K562 (cell line): ENCODE results near the gene CABP4. TPM values are rescaled to one million over a fixed set of nuclear protein-coding genes. Genes with fewer than 3 reads are reported as not detected.

Source experiments
- ELF1 ChIP-seq: fragments of 200-800 bp; sonication (Bioruptor generic); IDR thresholded peaks from 2 replicates; pipeline ENCODE4 v1.6.1; 2016; ENCODE audit warnings: missing genetic modification characterization, missing compliant biosample characterization
- ETS1 ChIP-seq: conservative IDR thresholded peaks from 2 replicates; pipeline ENCODE4 v1.6.1; 2011; ENCODE audit warnings: low read depth, mild to moderate bottlenecking, low read length; ENCODE audit not compliant: control insufficient read depth
- GTF2E2 ChIP-seq: fragments of 200-800 bp; sonication (Bioruptor generic); IDR thresholded peaks from 2 replicates; pipeline ENCODE4 v1.6.1; 2016; ENCODE audit warnings: missing genetic modification characterization, missing compliant biosample characterization
- HDGF ChIP-seq: fragments of 450-650 bp; IDR thresholded peaks from 2 replicates; pipeline ENCODE4 v1.6.1; 2016
- HMGN3 ChIP-seq: IDR thresholded peaks from 2 replicates; pipeline ENCODE4 v1.6.1; 2011; ENCODE audit warnings: borderline replicate concordance, low read depth, mild to moderate bottlenecking, mixed read lengths, low read length; ENCODE audit not compliant: insufficient read length; ENCODE audit errors: extremely low read depth
- KDM2B ChIP-seq: fragments of 250-450 bp; sonication (Bioruptor Pico); IDR thresholded peaks from 2 replicates; pipeline ENCODE4 v1.8.0; 2021; ENCODE audit warnings: mild to moderate bottlenecking, moderate library complexity
- PYGO2 ChIP-seq: fragments of 450-650 bp; IDR thresholded peaks from 2 replicates; pipeline ENCODE4 v1.6.1; 2016; ENCODE audit warnings: mild to moderate bottlenecking, missing genetic modification characterization, moderate library complexity, missing compliant biosample characterization
- SIRT6 ChIP-seq: IDR thresholded peaks from one replicate; pipeline ENCODE4 v1.6.1; 2012; ENCODE audit warnings: low read depth, mild to moderate bottlenecking, control low read depth, inconsistent platforms, low read length, moderate library complexity
- SUPT5H ChIP-seq: fragments of 450-650 bp; IDR thresholded peaks from 2 replicates; pipeline ENCODE4 v1.6.1; 2016
- TBP ChIP-seq: optimal IDR thresholded peaks from 2 replicates; pipeline ENCODE3; 2011; ENCODE audit warnings: low read depth, low read length, improper control_type of control experiment
- USF1 ChIP-seq: sonication (generic); formaldehyde crosslinking; IDR thresholded peaks from 2 replicates; pipeline ENCODE4 v1.9.0; 2022; ENCODE audit warnings: mild to moderate bottlenecking, missing genetic modification reagents
- VEZF1 ChIP-seq: fragments of 200-800 bp; sonication (Bioruptor generic); IDR thresholded peaks from 2 replicates; pipeline ENCODE4 v1.6.1; 2017; ENCODE audit warnings: missing genetic modification characterization, missing compliant biosample characterization
- ZBTB7A ChIP-seq: IDR thresholded peaks from 2 replicates; pipeline ENCODE4 v1.6.1; 2011; ENCODE audit warnings: low read depth, mild to moderate bottlenecking, low read length, moderate library complexity, borderline replicate concordance; ENCODE audit not compliant: control insufficient read depth
- ZEB2 ChIP-seq: fragments of 450-650 bp; IDR thresholded peaks from 2 replicates; pipeline ENCODE4 v1.6.1; 2016
- ZFP30 ChIP-seq: fragments of 250-450 bp; sonication (Bioruptor Pico); IDR thresholded peaks from 2 replicates; pipeline ENCODE4 v1.8.0; 2022; ENCODE audit warnings: moderate library complexity, mild to moderate bottlenecking, inconsistent platforms, borderline replicate concordance
- ZNF609 ChIP-seq: sonication (generic); formaldehyde crosslinking; IDR thresholded peaks from 2 replicates; pipeline ENCODE4 v1.8.1; 2023; ENCODE audit warnings: missing genetic modification reagents, mild to moderate bottlenecking, borderline replicate concordance
- ZNF778 ChIP-seq: fragments of 450-650 bp; formaldehyde crosslinking; IDR thresholded peaks from 2 replicates; pipeline ENCODE4 v1.4.0; 2020; ENCODE audit warnings: mild to moderate bottlenecking, moderate library complexity
- ZNF780A ChIP-seq: fragments of 250-450 bp; sonication (Bioruptor Pico); IDR thresholded peaks from 2 replicates; pipeline ENCODE4 v1.5.0; 2021; ENCODE audit warnings: mild to moderate bottlenecking
- polyA plus RNA-seq, 8 experiments: library from polyadenylated mRNA; depleted of rRNA in 4 of 8; stranded (reverse) in 5 of 8; unstranded in 3 of 8; fragments of >200 nt; fragmentation: Nextera tagmentation in 2 of 8; fragmentation: Illumina TruSeq in 1 of 8; extraction: Ambion mirVana in 2 of 8; extraction: Trizol in 1 of 8; gene quantifications; 2 replicates each; pipeline versions ENCODE4 v1.2.1 to v1.2.3, GENCODE V29; 2011 to 2014; ENCODE audit warnings: inconsistent platforms in 1 of 8, missing spikeins in 1 of 8
- total RNA-seq, 7 experiments: library from RNA; depleted of rRNA in 6 of 7; stranded (reverse); fragments of >200 nt in 6 of 7; fragmentation: Illumina TruSeq in 2 of 7; extraction: Trizol in 2 of 7; gene quantifications; 2 replicates each; pipeline versions ENCODE4 v1.2.1 to v1.2.3, GENCODE V29; 2011 to 2021; ENCODE audit warnings: low replicate concordance in 1 of 7

CABP4 gene
- total and polyA plus RNA-seq, 9 of the 15 experiments (the other 6 are each of a cell fraction or from before 2014, with no cell fraction given): 0.11 TPM; not detected in 8

- TF ChIP-seq ZNF609 (CRISPR knock-in tag) (peak; percentile 49; the same call in 1 of the 2 replicates), SIRT6 (no peak), ZNF780A (CRISPR knock-in tag) (peak; percentile 70; the same call in 1 of the 2 replicates), ETS1 (0 out of 2 replicates have a peak, but pooled peaks have one; percentile 26), GTF2E2 (0 out of 2 replicates have a peak, but pooled peaks have one; percentile 11), KDM2B (peak; percentile 67; the same call in 1 of the 2 replicates), HMGN3 (peak; percentile 20), ZBTB7A (peak; percentile 88; the same call in 1 of the 2 replicates), ZEB2 (0 out of 2 replicates have a peak, but pooled peaks have one; percentile 33), ELF1 (tag) (peak; percentile 67), TBP (peak; percentile 63), SUPT5H (peak; percentile 73), ZNF778 (CRISPR knock-in tag) (no peak), ZFP30 (CRISPR knock-in tag) (no peak), PYGO2 (no peak), VEZF1 (CRISPR knock-in tag) (peak; percentile 83), HDGF (no peak), USF1 (CRISPR knock-in tag) (peak; percentile 74)
Observed at GRCh38 chr11:67464411-67465188, 9.4 kb downstream of the CABP4 start (continued).
